Stimulated activated naive CD8-positive, alpha-beta T cell treated with anti-CD3 and anti-CD28 coated beads, Interleukin-15, Interleukin-2, amounts not matched to agents 100 ng/mL and 50 ng/mL, for 24 hours (primary cell): ENCODE data around the gene APBB3.

Source experiments
- H3K27ac Mint-ChIP-seq: one replicate; pipeline ENCODE4 v1.8.0; 2021; ENCODE audit warnings: mild to moderate bottlenecking, mixed read lengths
- H3K27me3 Mint-ChIP-seq: one replicate; pipeline ENCODE4 v1.8.0; 2021; ENCODE audit warnings: mixed read lengths
- H3K36me3 Mint-ChIP-seq: one replicate; pipeline ENCODE4 v1.8.0; 2021; ENCODE audit warnings: low read depth, mixed read lengths
- H3K4me1 Mint-ChIP-seq: one replicate; pipeline ENCODE4 v1.8.0; 2021; ENCODE audit warnings: low read depth, mixed read lengths
- H3K4me3 Mint-ChIP-seq: one replicate; pipeline ENCODE4 v1.8.0; 2021; ENCODE audit warnings: mild to moderate bottlenecking, mixed read lengths
- H3K9me3 Mint-ChIP-seq: one replicate; pipeline ENCODE4 v1.8.0; 2021; ENCODE audit warnings: mixed read lengths

The APBB3 gene

DNA sequence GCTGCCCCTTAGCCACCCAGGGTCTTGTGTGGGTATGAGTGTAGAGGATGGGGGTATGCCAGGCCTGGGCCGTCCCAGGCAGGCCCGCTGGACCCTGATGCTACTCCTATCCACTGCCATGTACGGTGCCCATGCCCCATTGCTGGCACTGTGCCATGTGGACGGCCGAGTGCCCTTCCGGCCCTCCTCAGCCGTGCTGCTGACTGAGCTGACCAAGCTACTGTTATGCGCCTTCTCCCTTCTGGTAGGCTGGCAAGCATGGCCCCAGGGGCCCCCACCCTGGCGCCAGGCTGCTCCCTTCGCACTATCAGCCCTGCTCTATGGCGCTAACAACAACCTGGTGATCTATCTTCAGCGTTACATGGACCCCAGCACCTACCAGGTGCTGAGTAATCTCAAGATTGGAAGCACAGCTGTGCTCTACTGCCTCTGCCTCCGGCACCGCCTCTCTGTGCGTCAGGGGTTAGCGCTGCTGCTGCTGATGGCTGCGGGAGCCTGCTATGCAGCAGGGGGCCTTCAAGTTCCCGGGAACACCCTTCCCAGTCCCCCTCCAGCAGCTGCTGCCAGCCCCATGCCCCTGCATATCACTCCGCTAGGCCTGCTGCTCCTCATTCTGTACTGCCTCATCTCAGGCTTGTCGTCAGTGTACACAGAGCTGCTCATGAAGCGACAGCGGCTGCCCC is 2.9 kb upstream of the APBB3 start:
- Mint-ChIP-seq H3K27ac (no peak overlapping the region), H3K4me3 (no peak overlapping the region), H3K27me3 (no peaks in the 10 kb centered on the region), H3K36me3 (peaks cover 50% of the 10 kb centered on the region), H3K4me1 (peaks cover 62% of the 10 kb centered on the region), H3K9me3 (no peaks in the 10 kb centered on the region)

- Mint-ChIP-seq H3K4me1 (peaks cover 62% of the 10 kb centered on the region), H3K4me3 (peak overlapping the region; percentile 43), H3K27me3 (no peaks in the 10 kb centered on the region), H3K9me3 (no peaks in the 10 kb centered on the region), H3K36me3 (peaks cover 50% of the 10 kb centered on the region), H3K27ac (no peak overlapping the region)
These were observed 2.3 kb upstream of the APBB3 start for GRCh38 chr5:140566665-140567064.

GRCh38 chr5:140565780-140566095 is 1.3 kb upstream of the APBB3 start:
- Mint-ChIP-seq H3K27ac (peak overlapping the region; percentile 97), H3K4me3 (peak overlapping the region; percentile 99), H3K27me3 (no peaks in the 10 kb centered on the region), H3K36me3 (peaks cover 48% of the 10 kb centered on the region), H3K4me1 (peaks cover 62% of the 10 kb centered on the region), H3K9me3 (no peaks in the 10 kb centered on the region)

GRCh38 chr5:140565024-140565779 is 804 bp upstream of the APBB3 start:
- Mint-ChIP-seq H3K4me3 (peak overlapping the region; percentile 99), H3K27ac (peak overlapping the region; percentile 97), H3K27me3 (no peaks in the 10 kb centered on the region), H3K36me3 (peaks cover 43% of the 10 kb centered on the region), H3K9me3 (no peaks in the 10 kb centered on the region), H3K4me1 (peaks cover 60% of the 10 kb centered on the region)

GRCh38 chr5:140563596-140563995 is 802 bp downstream of the APBB3 start:
- peak overlapping the region; percentile 99 for H3K4me3 Mint-ChIP-seq
- no peaks in the 10 kb centered on the region for H3K9me3 Mint-ChIP-seq
- peaks cover 37% of the 10 kb centered on the region for H3K36me3 Mint-ChIP-seq
- H3K4me1 Mint-ChIP-seq, result peaks cover 44% of the 10 kb centered on the region
- no peaks in the 10 kb centered on the region for H3K27me3 Mint-ChIP-seq
- H3K27ac Mint-ChIP-seq, result peak overlapping the region; percentile 81

- Mint-ChIP-seq H3K36me3 (peaks cover 20% of the 10 kb centered on the region), H3K9me3 (no peaks in the 10 kb centered on the region), H3K27ac (no peak overlapping the region), H3K4me1 (peaks cover 41% of the 10 kb centered on the region), H3K27me3 (no peaks in the 10 kb centered on the region), H3K4me3 (no peak overlapping the region)
These were observed 2.5 kb downstream of the APBB3 start for GRCh38 chr5:140561753-140562523.

GRCh38 chr5:140560227-140560626 is 4.2 kb downstream of the APBB3 start:
- Mint-ChIP-seq H3K27ac (no peak overlapping the region), H3K27me3 (no peaks in the 10 kb centered on the region), H3K4me1 (peaks cover 41% of the 10 kb centered on the region), H3K4me3 (no peak overlapping the region), H3K36me3 (peaks cover 21% of the 10 kb centered on the region), H3K9me3 (no peaks in the 10 kb centered on the region)

- no peak overlapping the region for H3K4me3 Mint-ChIP-seq
- peaks cover 26% of the 10 kb centered on the region for H3K36me3 Mint-ChIP-seq
- no peak overlapping the region for H3K27ac Mint-ChIP-seq
- H3K9me3 Mint-ChIP-seq, result no peaks in the 10 kb centered on the region
- peaks cover 49% of the 10 kb centered on the region for H3K4me1 Mint-ChIP-seq
- H3K27me3 Mint-ChIP-seq, result no peaks in the 10 kb centered on the region
These were observed 5.9 kb downstream of the APBB3 start for GRCh38 chr5:140558542-140558941.

DNA sequence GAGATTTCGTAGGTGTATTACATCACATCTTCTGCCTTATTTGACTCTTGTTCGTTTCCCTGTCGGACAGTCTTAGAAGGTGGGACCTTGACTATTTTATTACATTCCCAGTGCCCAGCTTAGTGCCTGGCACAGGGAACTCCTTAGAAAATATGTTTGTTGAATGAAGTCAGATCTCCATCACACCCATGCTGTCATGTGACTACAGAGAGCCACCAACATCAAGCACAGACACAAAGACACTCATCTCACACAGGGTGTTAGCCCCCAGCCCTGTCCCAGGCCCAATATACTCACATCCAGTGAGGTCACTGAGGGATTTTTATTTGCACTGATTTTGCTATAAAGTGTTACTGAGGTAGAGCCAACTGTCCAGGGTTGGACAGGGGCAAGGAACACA is 6.4 kb downstream of the APBB3 start:
- Mint-ChIP-seq H3K4me1 (peaks cover 51% of the 10 kb centered on the region), H3K36me3 (peaks cover 32% of the 10 kb centered on the region)

GRCh38 chr5:140557136-140557805 is 7.1 kb downstream of the APBB3 start, which contains the start of gene SRA1:
Gene SRA1, minus strand, starts transcription at chr5:140557473. Its CDS starts 21 bp downstream, at chr5:140557452.
- no peaks in the 10 kb centered on the region for H3K9me3 Mint-ChIP-seq
- H3K27me3 Mint-ChIP-seq, result no peaks in the 10 kb centered on the region
- peak within 1 kb of the TSS; percentile 93 for H3K4me3 Mint-ChIP-seq
- peaks cover 36% of the 10 kb centered on the region for H3K36me3 Mint-ChIP-seq
- peak within 1 kb of the TSS; percentile 93 for H3K27ac Mint-ChIP-seq
- peaks cover 48% of the 10 kb centered on the region for H3K4me1 Mint-ChIP-seq

More for the DNA sequence above, 6.4 kb downstream of the APBB3 start:
- Mint-ChIP-seq H3K9me3 (no peaks in the 10 kb centered on the region), H3K27ac (peak overlapping the region; percentile 93), H3K4me3 (peak overlapping the region; percentile 93), H3K27me3 (no peaks in the 10 kb centered on the region)

DNA sequence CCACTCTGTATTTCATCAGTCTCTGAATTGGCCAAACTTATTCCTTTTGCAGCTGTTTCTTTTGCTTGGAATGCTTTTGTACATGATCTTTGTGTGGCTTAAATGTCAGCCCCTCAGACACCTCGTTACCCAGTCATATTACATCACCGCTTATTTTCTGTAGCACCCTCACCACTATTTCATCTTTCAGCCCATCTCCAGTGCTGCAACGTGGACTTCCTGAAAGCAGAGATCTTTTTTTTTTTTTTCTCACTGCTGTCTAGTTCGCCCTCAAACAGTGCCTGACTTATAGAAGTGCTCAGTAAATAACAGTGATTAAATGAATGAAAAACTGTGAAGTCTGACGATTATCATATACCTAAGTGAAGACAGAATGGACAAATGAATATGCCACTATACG is 8.0 kb downstream of the APBB3 start:
- no peaks in the 10 kb centered on the region for H3K9me3 Mint-ChIP-seq
- no peaks in the 10 kb centered on the region for H3K27me3 Mint-ChIP-seq
- peak overlapping the region; percentile 89 for H3K27ac Mint-ChIP-seq
- H3K4me3 Mint-ChIP-seq, result peak overlapping the region; percentile 93
- H3K36me3 Mint-ChIP-seq, result peaks cover 38% of the 10 kb centered on the region
- peaks cover 50% of the 10 kb centered on the region for H3K4me1 Mint-ChIP-seq

DNA sequence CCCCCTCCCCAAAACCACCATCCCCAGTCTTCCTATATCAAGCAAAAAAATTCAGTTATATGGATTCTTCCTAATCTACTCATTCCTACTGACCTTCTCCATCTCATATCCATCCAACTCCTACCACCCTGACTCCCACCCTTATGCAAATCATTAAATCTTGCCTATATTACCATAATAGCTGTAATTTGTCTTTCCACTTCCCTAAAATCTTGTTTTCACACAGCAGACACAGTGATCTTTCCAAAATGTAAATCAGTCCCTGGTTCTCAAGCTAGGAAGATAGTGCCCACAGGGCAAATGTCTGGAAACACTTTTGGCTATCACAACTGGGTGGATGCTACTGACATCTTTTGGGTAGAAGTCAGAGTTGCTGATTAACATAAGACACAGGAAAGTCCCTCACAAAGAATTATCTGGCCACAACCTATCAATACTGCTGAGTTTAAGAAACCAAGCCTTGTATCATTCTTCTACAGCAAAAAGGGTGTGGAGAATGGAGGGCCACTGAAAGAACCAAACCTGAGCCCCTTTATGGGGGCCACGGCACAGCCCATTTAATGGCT is 8.6 kb downstream of the APBB3 start:
- H3K9me3 Mint-ChIP-seq, result no peaks in the 10 kb centered on the region

DNA sequence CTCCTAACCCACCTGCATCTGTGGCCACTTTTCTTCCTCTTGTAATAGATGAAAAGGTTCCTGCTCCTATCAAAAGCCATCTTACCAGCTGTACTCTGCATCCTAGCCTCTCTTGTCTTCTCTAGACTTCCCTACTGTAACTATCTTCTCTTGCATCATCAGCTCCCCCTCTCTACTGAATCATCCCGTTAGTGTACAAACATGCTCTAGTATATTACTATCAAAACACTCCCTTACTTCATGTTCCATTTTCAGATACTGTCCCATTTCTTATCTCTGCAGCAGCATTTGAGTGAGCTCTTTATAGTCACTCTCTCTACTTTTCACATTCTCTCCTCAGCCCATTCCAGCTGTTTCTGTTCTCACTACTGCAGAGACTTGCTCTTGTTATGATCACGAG is 9.9 kb downstream of the APBB3 start:
- Mint-ChIP-seq H3K27me3 (no peaks in the 10 kb centered on the region), H3K4me3 (peak overlapping the region; percentile 93), H3K36me3 (peaks cover 55% of the 10 kb centered on the region), H3K9me3 (no peaks in the 10 kb centered on the region), H3K27ac (peak overlapping the region; percentile 93), H3K4me1 (peaks cover 68% of the 10 kb centered on the region)

More for the DNA sequence above, 8.6 kb downstream of the APBB3 start:
- Mint-ChIP-seq H3K4me3 (peak overlapping the region; percentile 93), H3K36me3 (peaks cover 43% of the 10 kb centered on the region), H3K27ac (peak overlapping the region; percentile 89), H3K27me3 (no peaks in the 10 kb centered on the region), H3K4me1 (peaks cover 55% of the 10 kb centered on the region)

DNA sequence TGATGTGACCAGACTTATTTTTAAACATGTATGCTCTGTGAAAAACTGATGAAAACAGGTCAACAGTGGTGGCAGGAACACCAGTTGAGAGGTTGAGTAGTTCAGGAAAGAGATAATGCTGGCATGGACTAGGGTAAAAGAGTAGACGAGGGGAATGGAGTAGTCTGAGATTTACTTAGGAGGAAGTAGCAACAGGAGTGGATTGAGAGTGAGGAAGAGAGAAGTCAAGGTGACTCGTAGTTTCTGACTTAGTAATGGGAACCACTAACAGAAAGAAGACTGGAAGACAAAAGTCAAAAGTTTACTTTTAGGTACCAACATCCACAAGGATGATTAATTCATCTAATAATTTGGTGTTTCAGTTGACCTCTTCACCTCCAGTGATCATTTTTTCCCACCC is 10.7 kb downstream of the APBB3 start:
- H3K36me3 Mint-ChIP-seq, result peaks cover 61% of the 10 kb centered on the region
- H3K4me3 Mint-ChIP-seq, result peak overlapping the region; percentile 93
- H3K4me1 Mint-ChIP-seq, result peaks cover 76% of the 10 kb centered on the region
- peak overlapping the region; percentile 93 for H3K27ac Mint-ChIP-seq
- H3K9me3 Mint-ChIP-seq, result no peaks in the 10 kb centered on the region
- no peaks in the 10 kb centered on the region for H3K27me3 Mint-ChIP-seq
